Neural cell (in vitro differentiated cells): Measurements from ENCODE around the gene HSDL2. TPM values are rescaled to one million over a fixed set of nuclear protein-coding genes. Genes with fewer than 3 reads are reported as not detected.

Experiments used
- H2AFZ ChIP-seq: fragments of 200-600, 300-800 bp; sonication (generic), shearing (Covaris generic); 2 replicates; pipeline ENCODE4 v1.6.0; 2014; ENCODE audit warnings: low read depth, mild to moderate bottlenecking, antibody characterized with exemption, low read length, moderate library complexity
- H3F3A ChIP-seq: fragments of 200-600 bp; shearing (Covaris generic); 2 replicates; pipeline ENCODE4 v1.6.1; 2016; ENCODE audit warnings: mild to moderate bottlenecking, moderate library complexity, mixed read lengths, antibody characterized with exemption, low read length; ENCODE audit not compliant: insufficient read depth, poor library complexity, severe bottlenecking
- H3K27ac ChIP-seq: fragments of 200-600, 300-800 bp; sonication (generic), shearing (Covaris generic); 2 replicates; pipeline ENCODE4 v1.5.1; 2014; ENCODE audit warnings: mild to moderate bottlenecking, low read length, moderate library complexity
- H3K27me3 ChIP-seq: fragments of 300-800, 200-600 bp; sonication (generic), shearing (Covaris generic); 2 replicates; pipeline ENCODE4 v1.6.0; 2014; ENCODE audit warnings: mild to moderate bottlenecking, low read depth, low read length, moderate library complexity; ENCODE audit not compliant: insufficient read depth
- H3K36me3 ChIP-seq: fragments of 300-800, 200-600 bp; sonication (generic), shearing (Covaris generic); 2 replicates; pipeline ENCODE4 v1.5.1; 2014; ENCODE audit warnings: mild to moderate bottlenecking, antibody characterized with exemption, low read length, moderate library complexity; ENCODE audit not compliant: insufficient read depth
- H3K4me2 ChIP-seq: fragments of 300-800, 200-600 bp; sonication (generic), shearing (Covaris generic); 2 replicates; pipeline ENCODE4 v1.6.0; 2014; ENCODE audit warnings: mild to moderate bottlenecking, low read length
- H3K4me3 ChIP-seq: fragments of 300-800, 200-600 bp; sonication (generic), shearing (Covaris generic); 2 replicates; pipeline ENCODE4 v1.5.1; 2014; ENCODE audit warnings: mild to moderate bottlenecking, low read length, moderate library complexity
- H3K79me2 ChIP-seq: fragments of 200-600 bp; shearing (Covaris generic); replicated peaks from 2 replicates; pipeline ENCODE4 v1.6.0; 2014; ENCODE audit warnings: mild to moderate bottlenecking, low read length, moderate library complexity; ENCODE audit not compliant: insufficient read depth
- H3K9ac ChIP-seq: fragments of 300-800, 200-600 bp; sonication (generic), shearing (Covaris generic); 2 replicates; pipeline ENCODE4 v1.6.1; 2016; ENCODE audit warnings: mild to moderate bottlenecking, low read length, mixed read lengths
- H3K9me2 ChIP-seq: fragments of 200-600 bp; shearing (Covaris generic); 2 replicates; pipeline ENCODE4 v1.6.1; 2016; ENCODE audit warnings: mild to moderate bottlenecking, low read length, mixed read lengths; ENCODE audit not compliant: insufficient read depth
- H3K9me3 ChIP-seq: fragments of 200-600, 300-800 bp; sonication (generic), shearing (Covaris generic); 2 replicates; pipeline ENCODE4 v1.6.1; 2016; ENCODE audit warnings: mild to moderate bottlenecking, mixed run types, low read length, moderate library complexity, mixed read lengths
- H4K20me1 ChIP-seq: fragments of 200-600 bp; shearing (Covaris generic); 2 replicates; pipeline ENCODE4 v1.6.1; 2016; ENCODE audit warnings: mild to moderate bottlenecking, mixed run types; ENCODE audit not compliant: insufficient read depth
- EP300 ChIP-seq: fragments of 450-650 bp; conservative IDR thresholded peaks from 2 replicates; pipeline ENCODE4 v1.6.1; 2014; ENCODE audit warnings: antibody characterized with exemption, mild to moderate bottlenecking, moderate library complexity; ENCODE audit not compliant: poor library complexity, severe bottlenecking
- EZH2 ChIP-seq: fragments of 200-600, 300-800 bp; shearing (Covaris generic), sonication (generic); IDR thresholded peaks from 2 replicates; pipeline ENCODE4 v1.6.1; 2014; ENCODE audit warnings: antibody characterized with exemption, low read length, borderline replicate concordance, mild to moderate bottlenecking; ENCODE audit not compliant: insufficient read depth, poor library complexity, severe bottlenecking
- MXI1 ChIP-seq: fragments of 450-650 bp; conservative IDR thresholded peaks from 2 replicates; pipeline ENCODE4 v1.6.1; 2014; ENCODE audit warnings: antibody characterized with exemption, mild to moderate bottlenecking; ENCODE audit not compliant: poor library complexity, severe bottlenecking
- POLR2AphosphoS5 ChIP-seq: IDR thresholded peaks from 2 replicates; pipeline ENCODE4 v1.6.1; 2012
- RAD21 ChIP-seq: fragments of 450-650 bp; conservative IDR thresholded peaks from 2 replicates; pipeline ENCODE4 v1.6.1; 2014; ENCODE audit warnings: antibody characterized with exemption, mild to moderate bottlenecking, moderate library complexity
- SMC3 ChIP-seq: fragments of 450-650 bp; conservative IDR thresholded peaks from 2 replicates; pipeline ENCODE4 v1.6.1; 2014; ENCODE audit warnings: antibody characterized with exemption, mild to moderate bottlenecking, moderate library complexity; ENCODE audit not compliant: poor library complexity
- TAF1 ChIP-seq: IDR thresholded peaks from 2 replicates; pipeline ENCODE4 v1.6.1; 2012; ENCODE audit warnings: low read depth
- polyA plus RNA-seq: library from polyadenylated mRNA; depleted of rRNA; stranded (reverse); fragments of >200 nt; gene quantifications from 2 replicates; pipeline ENCODE4 v1.2.3, GENCODE V29; 2014
- TF ChIP-seq, protein P1 (sequence below): fragments of 450-650 bp; IDR thresholded peaks from 2 replicates; pipeline ENCODE4 v1.5.1; 2014; ENCODE audit warnings: antibody characterized with exemption, mild to moderate bottlenecking, moderate library complexity; ENCODE audit not compliant: poor library complexity, severe bottlenecking
- TF ChIP-seq, protein P2 (sequence below): IDR thresholded peaks from 2 replicates; pipeline ENCODE4 v1.6.1; 2012; ENCODE audit warnings: borderline replicate concordance

The HSDL2 gene
- polyA plus RNA-seq, 1 donor from 2014 or later, result 9.0 TPM

DNA sequence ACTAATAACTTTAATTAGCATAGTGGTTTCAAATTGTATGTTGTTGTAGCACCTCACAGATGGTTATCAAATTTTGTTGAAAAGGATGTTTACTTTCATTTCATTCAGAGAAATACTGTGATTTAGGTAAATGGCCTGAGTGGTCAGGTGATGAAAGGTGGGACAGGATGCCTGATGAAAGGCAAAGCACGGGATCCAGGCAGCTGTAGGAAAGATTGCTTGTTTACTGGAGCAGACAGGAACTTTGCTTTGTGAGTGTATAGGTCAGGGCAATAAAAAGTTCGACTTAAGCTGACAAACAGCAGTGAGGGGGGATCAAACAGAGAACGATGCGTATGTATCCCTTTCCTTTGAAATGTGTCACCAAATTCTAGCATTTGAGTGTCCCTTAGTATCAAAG, 125.7 kb downstream of the HSDL2 start:
- no peak overlapping the region for H3K27ac ChIP-seq
- H3K9me3 ChIP-seq, result no peaks in the 10 kb centered on the region
- no peaks in the 10 kb centered on the region for H3K27me3 ChIP-seq
- no peaks in the 10 kb centered on the region for H4K20me1 ChIP-seq
- peaks cover 92% of the 10 kb centered on the region for H3K79me2 ChIP-seq
- H3K9ac ChIP-seq, result no peak overlapping the region
- no peaks in the 10 kb centered on the region for H3K36me3 ChIP-seq
- H2AFZ ChIP-seq, result no peak overlapping the region
- no peaks in the 10 kb centered on the region for H3F3A ChIP-seq
- TF ChIP-seq, protein P1, sequence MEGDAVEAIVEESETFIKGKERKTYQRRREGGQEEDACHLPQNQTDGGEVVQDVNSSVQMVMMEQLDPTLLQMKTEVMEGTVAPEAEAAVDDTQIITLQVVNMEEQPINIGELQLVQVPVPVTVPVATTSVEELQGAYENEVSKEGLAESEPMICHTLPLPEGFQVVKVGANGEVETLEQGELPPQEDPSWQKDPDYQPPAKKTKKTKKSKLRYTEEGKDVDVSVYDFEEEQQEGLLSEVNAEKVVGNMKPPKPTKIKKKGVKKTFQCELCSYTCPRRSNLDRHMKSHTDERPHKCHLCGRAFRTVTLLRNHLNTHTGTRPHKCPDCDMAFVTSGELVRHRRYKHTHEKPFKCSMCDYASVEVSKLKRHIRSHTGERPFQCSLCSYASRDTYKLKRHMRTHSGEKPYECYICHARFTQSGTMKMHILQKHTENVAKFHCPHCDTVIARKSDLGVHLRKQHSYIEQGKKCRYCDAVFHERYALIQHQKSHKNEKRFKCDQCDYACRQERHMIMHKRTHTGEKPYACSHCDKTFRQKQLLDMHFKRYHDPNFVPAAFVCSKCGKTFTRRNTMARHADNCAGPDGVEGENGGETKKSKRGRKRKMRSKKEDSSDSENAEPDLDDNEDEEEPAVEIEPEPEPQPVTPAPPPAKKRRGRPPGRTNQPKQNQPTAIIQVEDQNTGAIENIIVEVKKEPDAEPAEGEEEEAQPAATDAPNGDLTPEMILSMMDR, result no peak
- TF ChIP-seq SMC3 (no peak), POLR2AphosphoS5 (no peak), EP300 (no peak), MXI1 (no peak), TAF1 (no peak), EZH2 (no peak), RAD21 (no peak)
- TF ChIP-seq, protein P2, sequence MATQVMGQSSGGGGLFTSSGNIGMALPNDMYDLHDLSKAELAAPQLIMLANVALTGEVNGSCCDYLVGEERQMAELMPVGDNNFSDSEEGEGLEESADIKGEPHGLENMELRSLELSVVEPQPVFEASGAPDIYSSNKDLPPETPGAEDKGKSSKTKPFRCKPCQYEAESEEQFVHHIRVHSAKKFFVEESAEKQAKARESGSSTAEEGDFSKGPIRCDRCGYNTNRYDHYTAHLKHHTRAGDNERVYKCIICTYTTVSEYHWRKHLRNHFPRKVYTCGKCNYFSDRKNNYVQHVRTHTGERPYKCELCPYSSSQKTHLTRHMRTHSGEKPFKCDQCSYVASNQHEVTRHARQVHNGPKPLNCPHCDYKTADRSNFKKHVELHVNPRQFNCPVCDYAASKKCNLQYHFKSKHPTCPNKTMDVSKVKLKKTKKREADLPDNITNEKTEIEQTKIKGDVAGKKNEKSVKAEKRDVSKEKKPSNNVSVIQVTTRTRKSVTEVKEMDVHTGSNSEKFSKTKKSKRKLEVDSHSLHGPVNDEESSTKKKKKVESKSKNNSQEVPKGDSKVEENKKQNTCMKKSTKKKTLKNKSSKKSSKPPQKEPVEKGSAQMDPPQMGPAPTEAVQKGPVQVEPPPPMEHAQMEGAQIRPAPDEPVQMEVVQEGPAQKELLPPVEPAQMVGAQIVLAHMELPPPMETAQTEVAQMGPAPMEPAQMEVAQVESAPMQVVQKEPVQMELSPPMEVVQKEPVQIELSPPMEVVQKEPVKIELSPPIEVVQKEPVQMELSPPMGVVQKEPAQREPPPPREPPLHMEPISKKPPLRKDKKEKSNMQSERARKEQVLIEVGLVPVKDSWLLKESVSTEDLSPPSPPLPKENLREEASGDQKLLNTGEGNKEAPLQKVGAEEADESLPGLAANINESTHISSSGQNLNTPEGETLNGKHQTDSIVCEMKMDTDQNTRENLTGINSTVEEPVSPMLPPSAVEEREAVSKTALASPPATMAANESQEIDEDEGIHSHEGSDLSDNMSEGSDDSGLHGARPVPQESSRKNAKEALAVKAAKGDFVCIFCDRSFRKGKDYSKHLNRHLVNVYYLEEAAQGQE, result no peak
- no peaks in the 10 kb centered on the region for H3K9me2 ChIP-seq
- H3K4me3 ChIP-seq, result no peak overlapping the region
- no peak overlapping the region for H3K4me2 ChIP-seq

DNA sequence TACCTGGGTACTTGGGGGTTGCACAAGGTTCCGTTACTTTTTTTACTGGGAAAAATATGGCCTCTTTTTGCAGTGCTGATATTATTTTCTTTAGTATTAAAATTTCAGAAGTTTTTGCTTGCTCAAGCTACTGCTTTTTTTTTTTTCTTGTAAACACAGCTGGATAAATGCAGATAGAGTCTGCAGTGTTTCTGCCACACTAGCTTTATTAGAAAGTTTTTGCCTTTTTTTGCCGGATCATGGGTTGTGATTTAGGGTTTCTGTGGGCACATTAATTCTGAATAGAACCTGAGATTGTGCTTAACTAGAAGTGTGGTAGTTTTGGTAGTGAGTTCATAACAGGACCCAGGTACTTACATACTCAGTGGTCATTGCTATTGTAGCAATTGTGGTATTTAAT, 126.7 kb downstream of the HSDL2 start:
- H3K4me3 ChIP-seq, result no peak overlapping the region
- peaks cover 92% of the 10 kb centered on the region for H3K79me2 ChIP-seq
- no peaks in the 10 kb centered on the region for H4K20me1 ChIP-seq
- no peaks in the 10 kb centered on the region for H3K36me3 ChIP-seq
- no peaks in the 10 kb centered on the region for H3F3A ChIP-seq
- H3K9me2 ChIP-seq, result no peaks in the 10 kb centered on the region
- no peaks in the 10 kb centered on the region for H3K27me3 ChIP-seq
- no peak overlapping the region for H3K9ac ChIP-seq
- H3K9me3 ChIP-seq, result no peaks in the 10 kb centered on the region
- no peak overlapping the region for H3K4me2 ChIP-seq
- no peak overlapping the region for H2AFZ ChIP-seq
- TF ChIP-seq TAF1 (no peak), MXI1 (no peak), EZH2 (no peak), POLR2AphosphoS5 (no peak), SMC3 (no peak)
- no peak overlapping the region for H3K27ac ChIP-seq
